HCT116 (cell line): ENCODE results near the gene UBALD2.

Experiments
- EGR1 ChIP-seq: IDR thresholded peaks from 2 replicates; pipeline ENCODE4 v1.6.1; 2012; ENCODE audit warnings: low read depth
- EZH2 ChIP-seq: fragments of 200-600 bp; sonication (generic); IDR thresholded peaks from 2 replicates; pipeline ENCODE4 v1.6.1; 2017; ENCODE audit warnings: antibody characterized with exemption, mixed run types
- EZH2phosphoT487 ChIP-seq: fragments of 200-600 bp; IDR thresholded peaks from 2 replicates; pipeline ENCODE4 v1.6.1; 2018; ENCODE audit warnings: antibody characterized with exemption, borderline replicate concordance
- JUND ChIP-seq: IDR thresholded peaks from 2 replicates; pipeline ENCODE4 v1.6.1; 2012
- POLR2A ChIP-seq: IDR thresholded peaks from 2 replicates; pipeline ENCODE4 v1.7.0; 2011; ENCODE audit warnings: borderline replicate concordance; ENCODE audit not compliant: insufficient read depth, insufficient read length; ENCODE audit errors: extremely low read depth
- POLR2AphosphoS5 ChIP-seq: IDR thresholded peaks from 2 replicates; pipeline ENCODE4 v1.6.1; 2011; ENCODE audit warnings: mild to moderate bottlenecking, low read depth, low read length, moderate library complexity
- RAD21 ChIP-seq: IDR thresholded peaks from 2 replicates; pipeline ENCODE4 v1.6.1; 2012; ENCODE audit warnings: low read depth, mild to moderate bottlenecking
- SIN3A ChIP-seq: IDR thresholded peaks from 2 replicates; pipeline ENCODE4 v1.6.1; 2012; ENCODE audit warnings: low read depth
- SP1 ChIP-seq: IDR thresholded peaks from 2 replicates; pipeline ENCODE4 v1.6.1; 2012; ENCODE audit warnings: low read depth
- YY1 ChIP-seq: IDR thresholded peaks from 2 replicates; pipeline ENCODE4 v1.6.1; 2011; ENCODE audit warnings: low read length, low read depth, moderate library complexity, mild to moderate bottlenecking; ENCODE audit not compliant: insufficient replicate concordance; ENCODE audit errors: extremely low read depth
- TF ChIP-seq, protein P1 (sequence below), 3 experiments: fragments of 200-600 bp in 1 of 3; sonication (generic) in 1 of 3; IDR thresholded peaks in 2 of 3; conservative IDR thresholded peaks in 1 of 3; 2 replicates each; pipeline ENCODE4 v1.5.1; 2012 to 2017; ENCODE audit warnings: low read depth in 2 of 3, low read length in 2 of 3, antibody characterized with exemption in 1 of 3, borderline replicate concordance in 1 of 3, control low read depth in 1 of 3, mild to moderate bottlenecking in 1 of 3, mixed read lengths in 1 of 3, mixed run types in 1 of 3, moderate library complexity in 1 of 3; ENCODE audit not compliant: insufficient read depth in 1 of 3
- TF ChIP-seq, protein P2 (sequence below): IDR thresholded peaks from 2 replicates; pipeline ENCODE4 v1.6.1; 2011; ENCODE audit warnings: mild to moderate bottlenecking, low read length, moderate library complexity; ENCODE audit not compliant: insufficient replicate concordance; ENCODE audit errors: extremely low read depth
- TF ChIP-seq, protein P3 (sequence below): IDR thresholded peaks from 2 replicates; pipeline ENCODE4 v1.6.1; 2012
- TF ChIP-seq, protein P4 (sequence below): IDR thresholded peaks from 2 replicates; pipeline ENCODE4 v1.6.1; 2012; ENCODE audit warnings: low read depth

DNA sequence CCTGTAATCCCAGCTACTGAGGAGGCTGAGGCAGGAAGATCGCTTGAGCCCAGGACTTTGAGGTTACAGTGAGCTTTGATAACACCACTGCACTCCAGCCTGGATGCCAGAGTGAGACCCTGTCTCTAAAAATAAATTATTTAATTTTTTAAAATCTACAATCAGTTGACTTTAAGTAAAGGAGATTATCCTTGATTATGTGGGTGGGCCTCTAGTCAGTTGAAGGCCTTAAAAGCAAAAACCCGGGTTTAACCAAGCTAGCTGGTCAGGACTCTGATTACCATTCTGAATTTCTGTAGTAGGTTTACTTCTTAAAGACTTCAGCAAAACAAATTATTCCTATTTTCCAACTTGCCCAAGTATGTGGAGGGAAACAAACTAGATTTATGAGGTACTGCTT is 29.3 kb upstream of the UBALD2 start:
- TF ChIP-seq POLR2A (no peak), POLR2AphosphoS5 (no peak), EZH2 (no peak), JUND (no peak), EGR1 (no peak), EZH2phosphoT487 (no peak), YY1 (no peak), RAD21 (no peak), SIN3A (no peak), SP1 (no peak)
- TF ChIP-seq, protein P1, sequence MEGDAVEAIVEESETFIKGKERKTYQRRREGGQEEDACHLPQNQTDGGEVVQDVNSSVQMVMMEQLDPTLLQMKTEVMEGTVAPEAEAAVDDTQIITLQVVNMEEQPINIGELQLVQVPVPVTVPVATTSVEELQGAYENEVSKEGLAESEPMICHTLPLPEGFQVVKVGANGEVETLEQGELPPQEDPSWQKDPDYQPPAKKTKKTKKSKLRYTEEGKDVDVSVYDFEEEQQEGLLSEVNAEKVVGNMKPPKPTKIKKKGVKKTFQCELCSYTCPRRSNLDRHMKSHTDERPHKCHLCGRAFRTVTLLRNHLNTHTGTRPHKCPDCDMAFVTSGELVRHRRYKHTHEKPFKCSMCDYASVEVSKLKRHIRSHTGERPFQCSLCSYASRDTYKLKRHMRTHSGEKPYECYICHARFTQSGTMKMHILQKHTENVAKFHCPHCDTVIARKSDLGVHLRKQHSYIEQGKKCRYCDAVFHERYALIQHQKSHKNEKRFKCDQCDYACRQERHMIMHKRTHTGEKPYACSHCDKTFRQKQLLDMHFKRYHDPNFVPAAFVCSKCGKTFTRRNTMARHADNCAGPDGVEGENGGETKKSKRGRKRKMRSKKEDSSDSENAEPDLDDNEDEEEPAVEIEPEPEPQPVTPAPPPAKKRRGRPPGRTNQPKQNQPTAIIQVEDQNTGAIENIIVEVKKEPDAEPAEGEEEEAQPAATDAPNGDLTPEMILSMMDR (IDR thresholded peaks at IDR 0.05 in 2 of 3, conservative IDR thresholded peaks at IDR 0.05 in 1 of 3; ENCODE audit: borderline replicate concordance in 1 of 3, insufficient read depth in 1 of 3, low read depth in 2 of 3, low read length in 2 of 3), result no peak
- TF ChIP-seq, protein P2, sequence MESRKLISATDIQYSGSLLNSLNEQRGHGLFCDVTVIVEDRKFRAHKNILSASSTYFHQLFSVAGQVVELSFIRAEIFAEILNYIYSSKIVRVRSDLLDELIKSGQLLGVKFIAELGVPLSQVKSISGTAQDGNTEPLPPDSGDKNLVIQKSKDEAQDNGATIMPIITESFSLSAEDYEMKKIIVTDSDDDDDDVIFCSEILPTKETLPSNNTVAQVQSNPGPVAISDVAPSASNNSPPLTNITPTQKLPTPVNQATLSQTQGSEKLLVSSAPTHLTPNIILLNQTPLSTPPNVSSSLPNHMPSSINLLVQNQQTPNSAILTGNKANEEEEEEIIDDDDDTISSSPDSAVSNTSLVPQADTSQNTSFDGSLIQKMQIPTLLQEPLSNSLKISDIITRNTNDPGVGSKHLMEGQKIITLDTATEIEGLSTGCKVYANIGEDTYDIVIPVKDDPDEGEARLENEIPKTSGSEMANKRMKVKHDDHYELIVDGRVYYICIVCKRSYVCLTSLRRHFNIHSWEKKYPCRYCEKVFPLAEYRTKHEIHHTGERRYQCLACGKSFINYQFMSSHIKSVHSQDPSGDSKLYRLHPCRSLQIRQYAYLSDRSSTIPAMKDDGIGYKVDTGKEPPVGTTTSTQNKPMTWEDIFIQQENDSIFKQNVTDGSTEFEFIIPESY, result no peak
- TF ChIP-seq, protein P3, sequence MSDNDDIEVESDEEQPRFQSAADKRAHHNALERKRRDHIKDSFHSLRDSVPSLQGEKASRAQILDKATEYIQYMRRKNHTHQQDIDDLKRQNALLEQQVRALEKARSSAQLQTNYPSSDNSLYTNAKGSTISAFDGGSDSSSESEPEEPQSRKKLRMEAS, result no peak
- TF ChIP-seq, protein P4, sequence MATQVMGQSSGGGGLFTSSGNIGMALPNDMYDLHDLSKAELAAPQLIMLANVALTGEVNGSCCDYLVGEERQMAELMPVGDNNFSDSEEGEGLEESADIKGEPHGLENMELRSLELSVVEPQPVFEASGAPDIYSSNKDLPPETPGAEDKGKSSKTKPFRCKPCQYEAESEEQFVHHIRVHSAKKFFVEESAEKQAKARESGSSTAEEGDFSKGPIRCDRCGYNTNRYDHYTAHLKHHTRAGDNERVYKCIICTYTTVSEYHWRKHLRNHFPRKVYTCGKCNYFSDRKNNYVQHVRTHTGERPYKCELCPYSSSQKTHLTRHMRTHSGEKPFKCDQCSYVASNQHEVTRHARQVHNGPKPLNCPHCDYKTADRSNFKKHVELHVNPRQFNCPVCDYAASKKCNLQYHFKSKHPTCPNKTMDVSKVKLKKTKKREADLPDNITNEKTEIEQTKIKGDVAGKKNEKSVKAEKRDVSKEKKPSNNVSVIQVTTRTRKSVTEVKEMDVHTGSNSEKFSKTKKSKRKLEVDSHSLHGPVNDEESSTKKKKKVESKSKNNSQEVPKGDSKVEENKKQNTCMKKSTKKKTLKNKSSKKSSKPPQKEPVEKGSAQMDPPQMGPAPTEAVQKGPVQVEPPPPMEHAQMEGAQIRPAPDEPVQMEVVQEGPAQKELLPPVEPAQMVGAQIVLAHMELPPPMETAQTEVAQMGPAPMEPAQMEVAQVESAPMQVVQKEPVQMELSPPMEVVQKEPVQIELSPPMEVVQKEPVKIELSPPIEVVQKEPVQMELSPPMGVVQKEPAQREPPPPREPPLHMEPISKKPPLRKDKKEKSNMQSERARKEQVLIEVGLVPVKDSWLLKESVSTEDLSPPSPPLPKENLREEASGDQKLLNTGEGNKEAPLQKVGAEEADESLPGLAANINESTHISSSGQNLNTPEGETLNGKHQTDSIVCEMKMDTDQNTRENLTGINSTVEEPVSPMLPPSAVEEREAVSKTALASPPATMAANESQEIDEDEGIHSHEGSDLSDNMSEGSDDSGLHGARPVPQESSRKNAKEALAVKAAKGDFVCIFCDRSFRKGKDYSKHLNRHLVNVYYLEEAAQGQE, result no peak
